Muscle of arm (tissue), 12 donors: ENCODE data around the gene SELENOO. TPM values are rescaled to one million over a fixed set of nuclear protein-coding genes. Genes with fewer than 3 reads are reported as not detected.
"Not testable (repeated sequence)": the region's sequence is repeated elsewhere in the genome, so short reads cannot be mapped to it uniquely, and the experiment has no call there.

ENCODE experiments used
- DNase-seq: peaks from one replicate; pipeline ENCODE4 v3.0.0-alpha.2; 2013
- polyA plus RNA-seq, 12 donors: library from polyadenylated mRNA; unstranded; fragments of 120-200 nt; gene quantifications; one replicate each; pipeline ENCODE4 v1.2.1, GENCODE V29; 2013; ENCODE audit not compliant: insufficient read length in 12 of 12

SELENOO gene
- polyA plus RNA-seq, 12 donors: 7.9 to 18.4 (median 10.6) TPM; not detected in 1

DNA sequence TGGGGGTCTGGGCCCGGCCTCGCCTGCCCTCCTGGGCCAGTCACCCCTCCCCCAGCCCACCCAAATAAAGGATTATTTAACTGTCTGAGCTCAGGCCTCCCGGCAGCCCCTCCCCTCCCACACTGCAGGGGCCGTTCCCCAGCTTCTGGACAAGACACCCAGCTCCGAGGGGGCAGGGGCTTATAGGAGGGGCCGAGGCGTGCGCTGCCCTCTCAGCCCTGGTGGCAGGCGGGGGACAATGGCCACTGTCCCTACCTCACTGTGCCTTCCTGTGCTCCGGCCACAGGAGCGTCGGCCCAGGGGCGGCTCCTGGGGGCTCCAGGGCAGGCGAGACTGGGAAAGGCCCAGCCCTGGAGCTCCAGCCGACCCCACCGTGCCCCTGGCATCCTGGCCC, 2.2 kb upstream of the SELENOO start:
- no peak for DNase-seq

DNA sequence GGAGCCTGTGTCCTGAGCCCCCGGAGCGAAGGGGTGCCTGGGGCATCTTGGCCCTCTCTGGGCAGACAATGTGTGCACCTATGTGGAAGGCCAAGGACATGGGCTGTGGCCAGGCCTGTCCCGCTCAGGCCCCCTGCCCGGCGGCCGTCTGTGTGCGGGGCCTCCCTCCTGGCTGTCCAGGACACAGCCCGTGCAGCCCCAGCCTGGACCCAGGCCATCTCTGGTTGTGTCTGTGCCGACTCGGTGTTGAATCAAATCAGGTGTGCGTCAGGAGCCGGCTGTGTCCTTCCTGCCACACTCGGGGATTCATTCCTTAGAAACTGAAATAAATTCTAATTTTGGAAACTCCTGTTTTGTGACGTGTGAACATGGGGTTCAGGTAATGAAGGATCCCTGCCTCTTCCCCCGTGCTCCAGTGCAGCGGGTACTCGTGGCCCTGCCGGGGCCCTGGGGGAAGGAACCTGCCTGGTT, 1.5 kb upstream of the SELENOO start:
- DNase-seq: no peak

- no peak for DNase-seq
Observed at GRCh38 chr22:50199829-50200460, 866 bp upstream of the SELENOO start.

DNA sequence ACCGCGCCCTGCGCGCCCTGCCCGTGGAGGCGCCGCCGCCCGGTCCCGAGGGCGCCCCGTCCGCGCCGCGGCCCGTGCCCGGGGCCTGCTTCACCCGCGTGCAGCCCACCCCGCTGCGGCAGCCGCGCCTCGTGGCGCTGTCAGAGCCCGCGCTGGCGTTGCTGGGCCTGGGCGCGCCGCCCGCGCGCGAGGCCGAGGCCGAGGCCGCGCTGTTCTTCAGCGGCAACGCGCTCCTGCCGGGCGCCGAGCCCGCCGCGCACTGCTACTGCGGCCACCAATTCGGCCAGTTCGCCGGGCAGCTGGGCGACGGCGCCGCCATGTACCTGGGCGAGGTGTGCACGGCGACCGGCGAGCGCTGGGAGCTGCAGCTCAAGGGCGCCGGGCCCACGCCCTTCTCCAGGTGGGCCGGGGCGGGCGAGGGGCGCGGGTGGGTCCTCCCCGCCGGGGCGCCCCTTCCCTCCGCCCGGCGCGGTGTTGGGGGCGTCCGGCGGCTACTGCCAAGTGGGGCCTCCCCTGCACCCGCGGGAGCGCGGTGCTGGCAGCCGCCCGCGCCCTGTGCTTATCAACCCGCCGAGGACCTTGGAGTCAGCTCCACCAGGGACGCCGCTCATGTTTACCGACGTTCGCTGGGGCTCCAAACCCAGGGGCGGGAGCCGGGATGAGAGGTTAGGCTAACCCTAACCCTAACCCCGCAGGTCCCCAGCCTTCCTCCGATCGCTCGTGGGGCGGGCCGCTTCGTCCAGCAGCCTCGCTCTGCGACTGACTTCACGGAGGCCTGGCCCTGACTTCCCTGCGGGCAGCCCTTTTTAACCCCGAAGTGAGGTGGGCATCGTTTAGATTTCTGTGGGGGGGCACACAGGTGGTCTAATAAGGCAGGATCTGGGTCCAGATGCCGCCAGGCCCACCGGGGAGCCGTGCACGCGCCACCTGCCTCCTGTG, 649 bp downstream of the SELENOO start:
- DNase-seq: no peak

- DNase-seq: no peak
Observed at GRCh38 chr22:50202130-50202666, 1.4 kb downstream of the SELENOO start.

- DNase-seq: no peak
Observed at GRCh38 chr22:50203288-50203687, 2.5 kb downstream of the SELENOO start.

DNA sequence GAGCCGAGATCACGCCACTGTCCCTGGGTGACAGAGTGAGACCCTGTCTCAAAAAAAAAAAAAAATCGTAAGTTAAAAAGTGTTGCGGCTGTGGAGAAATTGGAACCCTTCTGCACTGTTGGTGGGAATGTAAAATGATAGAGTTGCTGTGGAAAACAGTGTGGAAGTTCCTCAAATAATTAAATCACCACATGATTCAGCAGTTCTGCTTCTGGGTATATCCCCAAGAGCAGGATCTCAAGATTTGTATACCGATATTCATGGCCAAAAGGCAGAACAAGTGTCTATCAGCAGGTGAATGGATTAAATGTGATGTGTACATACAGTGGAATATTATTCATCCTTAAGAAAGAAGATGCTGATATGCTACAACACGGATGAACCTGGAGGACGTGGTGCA, 3.8 kb downstream of the SELENOO start:
- DNase-seq: no peak

- DNase-seq: not testable (repeated sequence)
Observed at GRCh38 chr22:50204998-50205397, 4.2 kb downstream of the SELENOO start.

- DNase-seq: no peak
Observed at GRCh38 chr22:50205781-50206569, 5.2 kb downstream of the SELENOO start.

DNA sequence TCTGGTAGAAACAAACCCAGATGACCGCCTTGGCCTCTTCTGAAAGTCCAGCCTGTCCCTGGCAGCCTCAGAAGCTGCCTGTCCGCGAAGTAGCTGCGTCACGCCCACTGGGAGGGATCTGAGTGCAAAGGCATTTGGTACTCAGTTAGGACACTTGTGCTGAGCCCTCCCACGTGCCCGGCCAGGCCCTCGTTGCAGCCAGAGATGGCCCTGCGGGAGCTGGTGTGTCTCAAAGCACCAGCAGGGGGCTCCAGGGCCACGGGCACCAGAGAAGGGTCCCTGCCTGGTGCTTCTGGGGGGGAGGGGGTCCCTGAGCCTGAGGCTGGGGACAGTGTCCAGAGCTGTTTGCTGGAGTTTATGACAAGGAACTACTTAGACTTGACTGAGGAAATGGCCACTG, 5.8 kb downstream of the SELENOO start:
- no peak for DNase-seq

DNA sequence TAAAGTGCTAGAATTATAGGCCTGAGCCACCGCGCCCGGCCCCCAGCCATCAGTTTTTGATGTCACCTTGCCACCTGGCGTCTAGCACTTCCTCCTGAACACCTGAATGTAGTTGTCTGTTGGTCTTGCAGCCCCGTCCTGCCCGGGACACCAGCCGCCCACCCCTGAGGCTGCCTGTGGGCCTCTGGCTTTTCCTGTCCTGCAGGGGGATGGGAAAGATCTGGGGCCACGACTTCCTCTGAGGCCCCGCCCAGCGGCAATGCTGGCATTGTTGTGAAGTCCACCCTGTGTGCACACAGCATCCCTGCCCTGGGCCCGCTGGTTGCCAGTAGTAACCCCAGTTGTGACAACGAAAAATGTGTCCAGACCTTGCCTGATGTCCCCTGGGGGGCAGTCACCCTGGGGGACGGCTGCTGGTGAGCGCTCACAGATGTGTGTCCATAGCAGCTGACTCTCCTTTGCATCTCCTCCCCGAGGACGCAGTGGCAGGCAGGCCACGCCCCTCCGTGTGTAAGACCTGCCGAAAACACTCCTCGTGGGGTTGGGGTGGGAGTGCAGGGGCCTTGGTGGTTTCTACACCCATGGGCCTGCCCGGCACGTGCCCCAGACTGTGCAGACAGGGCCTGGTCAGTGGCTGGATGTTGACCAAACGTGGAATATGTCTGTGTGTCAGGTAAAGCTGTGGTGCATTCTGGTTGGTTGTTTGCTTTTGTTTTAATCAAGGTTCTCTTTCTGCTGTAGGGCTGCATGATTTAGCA, 6.8 kb downstream of the SELENOO start:
- no peak for DNase-seq

GRCh38 chr22:50208430-50208938, 7.7 kb downstream of the SELENOO start:
- no peak for DNase-seq

DNA sequence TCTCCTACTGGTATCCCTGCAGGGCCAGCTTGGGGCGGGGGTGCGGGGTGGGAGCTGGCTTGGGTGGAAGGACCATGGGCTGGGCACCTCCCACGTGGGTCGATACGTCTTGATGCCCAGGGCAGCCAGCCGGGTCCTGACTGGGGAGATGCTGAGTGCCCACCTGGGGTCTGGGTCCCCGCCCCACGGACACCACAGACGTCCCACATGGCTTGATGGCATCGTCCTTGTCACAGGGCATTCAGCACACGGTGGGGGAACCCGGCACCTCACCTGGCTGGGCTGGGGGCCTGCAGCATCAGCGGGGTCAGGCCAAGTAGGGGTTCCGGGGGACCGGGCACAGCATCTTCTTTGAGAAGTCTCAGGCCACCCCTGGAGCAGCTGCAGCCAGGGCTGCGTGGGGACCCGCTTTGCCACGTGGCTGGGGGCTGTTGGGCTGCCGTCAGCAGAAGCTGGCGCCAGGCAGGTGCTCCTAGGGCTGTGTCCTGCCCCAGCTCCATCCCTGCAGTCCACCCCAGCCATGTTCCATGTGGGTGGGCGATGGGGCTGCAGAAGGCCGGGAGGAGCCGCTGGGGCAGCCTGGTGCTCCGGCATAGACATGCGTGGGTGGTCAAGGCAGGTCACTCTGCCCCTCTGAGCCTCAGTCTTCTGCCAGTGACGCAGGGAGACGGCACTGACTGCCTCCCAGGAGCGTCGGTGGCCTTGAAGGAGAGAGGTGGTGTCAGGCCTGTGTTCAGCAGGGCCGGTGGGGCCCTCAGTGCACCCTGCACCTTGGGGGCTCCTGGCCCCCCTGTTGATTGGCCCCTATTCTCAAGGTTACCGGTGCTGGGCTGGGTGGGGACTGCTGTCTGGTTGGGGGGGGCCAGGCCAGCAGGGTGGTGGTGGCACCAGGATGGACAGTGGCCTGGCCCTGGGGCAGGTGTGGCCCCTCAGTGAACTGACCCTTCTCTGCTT, 8.4 kb downstream of the SELENOO start:
- DNase-seq: no peak

DNA sequence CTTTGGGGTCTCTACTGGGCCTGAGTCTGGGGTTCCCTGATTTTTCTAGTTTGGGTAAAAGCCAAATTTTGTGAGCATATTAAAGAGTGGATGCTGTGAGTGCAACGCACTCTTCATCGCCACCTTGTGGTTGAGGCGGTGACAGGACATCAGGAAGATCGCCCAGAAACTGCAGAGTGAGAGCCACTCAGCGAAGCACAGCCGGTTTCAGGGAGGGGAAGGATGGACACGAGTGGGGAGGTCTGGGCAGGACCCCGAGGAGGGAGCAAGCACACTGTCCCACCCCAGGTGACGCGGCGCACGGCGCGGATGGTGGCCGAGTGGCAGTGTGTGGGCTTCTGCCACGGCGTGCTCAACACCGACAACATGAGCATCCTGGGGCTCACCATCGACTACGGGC, 9.1 kb downstream of the SELENOO start:
- DNase-seq: peak; percentile 67

DNA sequence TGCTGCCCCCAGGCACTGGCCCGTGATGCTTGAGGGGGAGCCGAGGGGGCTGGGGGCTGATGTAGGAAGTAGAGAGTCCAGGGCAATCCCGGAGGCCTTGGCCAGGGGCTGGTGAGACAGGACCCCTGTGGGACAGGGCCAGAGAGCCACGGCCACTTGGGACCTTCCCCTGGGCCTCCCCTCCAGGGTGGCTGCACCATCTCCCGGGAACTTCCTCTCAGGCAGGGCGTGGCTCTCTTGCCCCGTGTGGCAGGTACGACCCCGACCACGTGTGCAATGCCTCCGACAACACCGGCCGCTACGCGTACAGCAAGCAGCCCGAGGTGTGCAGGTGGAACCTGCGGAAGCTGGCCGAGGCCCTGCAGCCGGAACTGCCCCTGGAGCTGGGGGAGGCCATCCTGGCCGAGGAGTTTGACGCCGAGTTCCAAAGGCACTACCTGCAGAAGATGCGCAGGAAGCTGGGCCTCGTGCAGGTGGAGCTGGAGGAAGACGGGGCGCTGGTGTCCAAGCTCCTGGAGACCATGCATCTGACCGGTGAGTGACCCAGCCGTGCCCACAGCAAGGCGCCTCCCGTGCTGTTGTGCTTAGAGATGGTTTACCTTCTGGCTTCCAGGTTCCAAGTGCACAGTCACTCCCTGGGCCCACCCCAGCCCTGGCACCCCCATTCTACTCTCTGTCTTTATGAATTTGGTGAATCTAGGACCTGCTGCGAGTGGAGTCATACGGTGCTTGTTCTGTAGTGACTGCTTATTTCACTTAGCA, 9.7 kb downstream of the SELENOO start:
- no peak for DNase-seq

DNA sequence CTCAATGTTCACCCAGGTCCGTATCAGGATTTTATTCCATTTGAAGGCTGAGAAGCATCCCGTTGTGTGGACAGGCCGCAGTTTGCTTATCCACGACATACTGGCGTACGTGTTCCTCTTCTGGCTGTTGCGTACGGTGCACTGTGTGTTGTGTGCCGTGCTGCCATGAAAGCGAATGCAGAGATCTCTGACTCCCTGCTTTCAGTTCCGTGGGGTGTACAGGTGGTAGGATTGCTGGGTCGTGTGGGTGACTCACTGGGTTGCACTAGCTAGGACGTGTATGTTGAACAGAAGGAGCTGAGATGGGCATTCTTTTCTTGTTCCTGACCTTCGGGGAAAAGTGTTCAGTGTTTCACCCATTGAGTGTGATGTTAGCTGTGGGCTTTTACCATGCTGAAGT, 10.3 kb downstream of the SELENOO start:
- no peak for DNase-seq

DNA sequence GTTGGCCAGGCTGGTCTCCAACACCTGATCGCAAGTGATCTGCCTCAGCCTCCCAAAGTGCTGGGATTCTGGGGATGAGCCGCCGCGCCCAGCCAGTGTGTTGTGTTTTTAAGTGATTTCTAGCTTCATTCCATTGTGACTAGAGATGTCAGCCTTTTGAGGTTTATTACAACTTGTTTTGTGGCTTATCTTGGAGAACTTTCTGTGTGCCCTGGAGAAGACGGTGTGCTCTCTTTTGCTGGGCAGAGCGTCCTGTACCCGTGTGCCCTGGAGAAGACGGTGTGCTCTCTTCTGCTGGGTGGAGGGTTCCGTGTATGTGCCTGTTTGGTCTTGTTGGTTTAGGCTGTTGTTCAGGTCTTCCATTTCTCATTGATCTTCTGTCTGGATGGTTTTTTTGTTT, 12.5 kb downstream of the SELENOO start:
- no peak for DNase-seq

- DNase-seq: no peak
Observed at GRCh38 chr22:50215297-50216054, 14.7 kb downstream of the SELENOO start.
